Measurements from ENCODE around the gene NEURL4. TPM values are rescaled to one million over a fixed set of nuclear protein-coding genes. Genes with fewer than 3 reads are reported as not detected.

Gene NEURL4
- polyA plus RNA-seq, 4 donors: 28.3 to 33.3 (median 30.7) TPM

- DNase-seq (ENCODE audit: low read depth in 4 of 4, low spot score in 3 of 4): no peak
These were observed 21.2 kb downstream of the NEURL4 start for GRCh38 chr17:7307686-7308624.

DNA sequence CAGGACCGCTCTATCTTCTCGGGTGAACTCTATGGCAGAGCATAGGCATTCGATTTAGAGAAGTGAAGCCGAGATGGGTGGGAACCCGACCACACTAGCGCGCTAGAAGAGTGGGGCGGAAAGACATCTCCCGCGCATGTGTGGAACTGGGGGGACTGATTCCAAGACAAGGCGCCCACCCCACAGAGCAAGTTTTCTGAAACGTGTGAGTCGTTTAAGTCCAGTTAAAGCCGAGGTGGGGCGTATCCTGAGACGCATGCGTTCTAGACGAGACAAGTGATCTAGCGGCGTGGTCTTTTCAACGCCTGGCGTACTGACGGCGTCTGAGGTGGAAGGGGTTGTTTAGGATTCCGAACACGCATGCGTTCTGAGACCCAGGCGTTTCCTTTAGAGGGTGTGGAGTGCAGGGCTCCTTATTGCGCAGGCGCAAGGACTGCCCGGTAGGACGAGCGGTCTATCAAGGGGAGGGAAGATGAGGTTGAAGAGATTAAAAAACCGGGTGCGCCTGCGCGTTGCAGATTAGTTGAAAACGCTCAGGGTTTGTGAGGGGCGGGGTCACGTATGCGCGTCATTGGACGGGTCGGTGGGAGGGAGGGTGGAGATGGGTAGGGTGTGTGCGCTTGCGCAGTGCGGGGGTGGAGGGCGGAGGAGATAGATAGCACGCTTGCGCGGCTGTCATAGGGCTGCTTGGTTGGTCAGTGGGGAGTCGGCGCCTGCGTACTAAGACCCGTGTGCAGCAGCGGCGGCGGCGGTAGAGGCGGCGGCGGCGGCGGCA, 22.0 kb downstream of the NEURL4 start, which contains the start of gene EIF5A:
Gene EIF5A (plus strand): TSS at position 718 of the 775 bp plus-strand sequence. CDS start 2,008 bp downstream, outside the sequence.
- DNase-seq (ENCODE audit: low read depth in 4 of 4, low spot score in 3 of 4): peak; percentile 100

GRCh38 chr17:7304179-7304578, 25.0 kb downstream of the NEURL4 start:
- no peak for DNase-seq (ENCODE audit: low read depth in 4 of 4, low spot score in 3 of 4)

DNA sequence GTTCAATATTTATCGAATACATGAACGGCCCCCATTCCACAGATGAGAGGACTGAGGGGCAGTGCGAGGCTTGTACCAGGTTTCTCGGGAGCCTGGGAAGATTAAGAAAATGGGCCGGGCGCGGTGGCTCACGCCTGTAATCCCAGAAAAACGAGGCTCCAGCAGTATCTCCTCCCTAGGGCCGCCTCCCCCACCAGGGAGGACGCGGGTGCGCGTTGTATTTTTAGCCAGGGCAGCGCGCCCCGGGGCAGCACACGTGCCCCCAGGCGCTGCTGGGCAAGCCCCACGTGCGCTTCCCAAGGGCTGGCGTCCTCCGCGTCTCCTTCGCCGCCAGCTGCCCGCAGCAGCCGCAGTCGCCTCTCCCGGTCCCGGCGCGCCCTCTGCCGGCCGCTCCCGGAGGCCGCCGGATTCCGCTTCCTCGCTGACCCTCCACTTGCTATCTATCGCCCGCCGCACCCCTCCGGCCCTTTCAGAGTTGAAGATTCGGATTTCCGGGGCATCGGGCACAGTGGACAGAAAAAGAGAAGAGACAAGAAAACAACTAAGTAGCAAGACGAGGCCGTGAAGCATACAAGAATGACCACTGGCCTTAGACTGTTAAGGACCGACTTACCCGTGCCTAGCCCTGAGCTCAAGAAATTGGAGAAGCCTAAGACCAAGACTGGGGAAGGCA, 32.8 kb downstream of the NEURL4 start:
- DNase-seq (ENCODE audit: low read depth in 4 of 4, low spot score in 3 of 4): peak in 1 of 4 donors; percentile 72

DNA sequence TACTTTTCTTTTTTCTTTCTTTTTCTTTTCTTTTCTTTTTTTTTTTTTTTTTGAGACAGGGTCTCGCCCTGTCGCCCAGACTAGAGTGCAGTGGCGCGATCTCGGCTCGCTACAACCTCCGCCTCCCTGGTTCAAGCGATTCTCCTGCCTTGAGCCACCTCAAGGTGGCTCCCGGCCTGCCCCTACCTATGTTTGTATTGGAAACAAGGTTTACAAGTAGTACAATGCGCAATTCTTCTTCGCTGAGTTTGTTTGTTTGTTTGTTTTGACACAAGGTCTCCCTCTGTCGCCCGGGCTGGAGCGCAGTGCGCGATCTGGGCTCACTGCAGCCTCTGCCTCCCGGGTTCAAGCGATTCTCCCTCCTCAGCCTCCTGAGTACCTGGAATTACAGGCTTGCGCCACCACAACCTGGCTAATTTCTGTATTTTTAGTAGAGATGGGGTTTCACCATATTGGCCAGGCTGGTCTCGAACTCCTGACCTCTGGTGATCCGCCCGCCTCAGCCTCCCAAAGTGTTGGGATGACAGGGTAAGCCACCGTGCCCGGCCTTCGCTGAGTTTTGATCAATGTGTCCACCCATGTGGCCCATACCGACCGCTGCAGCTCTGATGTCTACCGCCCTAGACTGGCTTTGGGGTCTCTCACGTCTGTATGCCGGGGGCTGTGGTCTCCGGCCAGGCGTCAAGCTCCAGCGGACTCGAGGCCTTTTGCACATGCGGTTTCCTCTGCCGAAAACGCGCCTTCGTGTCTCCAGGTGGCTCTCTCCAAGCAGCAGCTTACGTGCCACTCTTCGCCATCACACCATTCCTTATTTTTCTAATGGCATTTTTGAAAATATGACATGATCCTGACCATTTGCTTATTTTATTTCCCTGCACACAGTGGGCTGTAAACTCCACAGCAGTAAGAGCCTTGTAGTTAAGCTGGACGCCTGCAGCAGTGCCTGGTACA, 33.6 kb downstream of the NEURL4 start:
- no peak for DNase-seq (ENCODE audit: low read depth in 4 of 4, low spot score in 3 of 4)

- DNase-seq (ENCODE audit: low read depth in 4 of 4, low spot score in 3 of 4): no peak
These were observed 34.5 kb downstream of the NEURL4 start, which contains the start of gene YBX2 for GRCh38 chr17:7294614-7295153. Gene YBX2 (minus strand): TSS chr17:7294639. CDS start chr17:7294500, 139 bp downstream.

GRCh38 chr17:7293816-7294613, 35.1 kb downstream of the NEURL4 start:
- DNase-seq (ENCODE audit: low read depth in 4 of 4, low spot score in 3 of 4): no peak

GRCh38 chr17:7293159-7293558, 36.0 kb downstream of the NEURL4 start:
- no peak for DNase-seq (ENCODE audit: low read depth in 4 of 4, low spot score in 3 of 4)

DNA sequence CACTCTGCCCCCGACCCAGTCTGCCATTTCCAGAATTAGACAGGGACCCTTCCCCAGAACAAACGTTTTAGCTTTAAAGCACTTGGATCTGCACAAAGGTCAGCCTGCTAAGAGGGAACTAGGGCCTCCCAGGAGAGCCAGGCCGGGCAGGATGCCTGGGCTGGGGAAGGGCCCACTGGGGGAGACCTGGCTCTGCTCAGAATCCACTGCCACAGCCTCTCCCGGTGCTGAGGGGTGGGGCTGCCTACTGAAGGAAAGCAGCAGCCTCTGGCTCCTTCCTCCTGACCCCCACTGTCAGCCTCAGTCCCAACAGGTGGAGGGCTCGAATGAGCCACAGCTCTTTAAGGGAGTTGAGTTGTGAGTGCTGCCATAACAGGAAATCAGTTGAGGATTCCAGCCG, 36.4 kb downstream of the NEURL4 start:
- no peak for DNase-seq (ENCODE audit: low read depth in 4 of 4, low spot score in 3 of 4)

GRCh38 chr17:7292194-7292593, 36.9 kb downstream of the NEURL4 start:
- no peak for DNase-seq (ENCODE audit: low read depth in 4 of 4, low spot score in 3 of 4)

- DNase-seq (ENCODE audit: low read depth in 4 of 4, low spot score in 3 of 4): no peak
These were observed 38.5 kb downstream of the NEURL4 start for GRCh38 chr17:7290685-7291084.

GRCh38 chr17:7290166-7290565, 39.0 kb downstream of the NEURL4 start:
- no peak for DNase-seq (ENCODE audit: low read depth in 4 of 4, low spot score in 3 of 4)

GRCh38 chr17:7289256-7290032, 39.7 kb downstream of the NEURL4 start:
- DNase-seq (ENCODE audit: low read depth in 4 of 4, low spot score in 3 of 4): no peak

DNA sequence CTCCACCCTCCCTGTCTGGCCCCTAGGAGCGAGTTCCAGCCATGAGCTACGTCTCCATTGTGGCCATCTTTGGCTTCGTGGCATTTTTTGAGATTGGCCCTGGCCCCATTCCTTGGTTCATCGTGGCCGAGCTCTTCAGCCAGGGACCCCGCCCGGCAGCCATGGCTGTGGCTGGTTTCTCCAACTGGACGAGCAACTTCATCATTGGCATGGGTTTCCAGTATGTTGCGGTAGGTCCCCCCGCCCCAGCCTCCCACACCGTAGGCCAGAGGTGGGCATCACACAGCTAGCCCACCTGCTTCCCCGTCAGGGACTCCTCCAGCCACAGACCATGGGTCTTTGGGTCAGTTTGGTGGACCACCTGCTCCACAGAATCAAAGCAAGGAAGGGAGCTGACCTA, 43.5 kb downstream of the NEURL4 start:
- no peak for DNase-seq (ENCODE audit: low read depth in 4 of 4, low spot score in 3 of 4)

DNA sequence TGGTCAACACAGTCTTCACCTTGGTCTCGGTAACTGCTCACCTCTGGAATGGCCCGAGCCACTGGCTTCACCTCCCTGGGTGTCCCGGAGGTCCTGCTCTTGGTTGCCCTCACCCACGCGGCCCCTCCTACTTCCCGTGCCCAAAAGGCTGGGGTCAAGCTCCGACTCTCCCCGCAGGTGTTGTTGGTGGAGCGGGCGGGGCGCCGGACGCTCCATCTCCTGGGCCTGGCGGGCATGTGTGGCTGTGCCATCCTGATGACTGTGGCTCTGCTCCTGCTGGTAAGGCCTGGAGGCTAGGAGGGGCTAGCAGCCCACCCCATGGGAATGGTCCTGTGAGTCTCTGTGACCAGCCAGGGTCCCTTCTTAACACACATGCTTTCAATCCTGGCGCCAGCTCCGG, 44.2 kb downstream of the NEURL4 start:
- DNase-seq (ENCODE audit: low read depth in 4 of 4, low spot score in 3 of 4): no peak

GRCh38 chr17:7283471-7284216, 45.5 kb downstream of the NEURL4 start:
- no peak for DNase-seq (ENCODE audit: low read depth in 4 of 4, low spot score in 3 of 4)

DNA sequence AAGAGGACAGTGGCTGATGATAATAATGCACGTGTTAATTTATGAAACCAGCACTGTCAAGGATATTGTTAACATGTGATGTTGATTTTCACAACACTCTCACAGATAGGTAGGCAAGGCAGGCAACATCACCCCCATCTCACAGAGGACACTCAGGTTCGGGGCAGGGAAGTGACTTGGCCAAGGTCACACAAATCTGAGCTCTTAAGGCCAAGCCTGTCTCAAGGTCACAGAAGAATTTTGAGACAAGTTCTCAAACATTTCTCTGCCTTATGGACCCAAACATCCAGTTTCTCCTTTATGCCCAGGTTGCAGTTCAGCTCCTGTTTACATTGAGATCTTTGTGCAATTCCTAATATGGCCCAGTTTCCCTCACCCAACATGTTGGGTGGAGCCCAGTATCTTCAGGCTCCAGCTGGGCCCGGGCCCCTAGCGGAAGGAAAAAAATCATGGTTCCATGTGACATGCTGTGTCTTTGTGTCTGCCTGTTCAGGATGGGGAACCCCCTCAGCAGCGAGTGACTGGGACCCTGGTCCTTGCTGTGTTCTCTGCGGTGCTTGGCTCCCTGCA, 46.3 kb downstream of the NEURL4 start:
- DNase-seq (ENCODE audit: low read depth in 4 of 4, low spot score in 3 of 4): no peak

Data from right renal pelvis (tissue), 4 donors.